Cardiac muscle cell (in vitro differentiated cells and primary cell): Measurements from ENCODE around the gene CD82. TPM values are rescaled to one million over a fixed set of nuclear protein-coding genes. Genes with fewer than 3 reads are reported as not detected.

Experiments
- DNase-seq, 2 donors: peaks; one replicate each; pipeline versions ENCODE4 v3.0.0 to v3.0.0-alpha.2; 2010 to 2017; ENCODE audit warnings: low read depth in 1 of 2, low spot score in 1 of 2
- H3K27ac ChIP-seq: fragments of 200-600 bp; sonication (generic); 2 replicates; pipeline ENCODE4 v1.5.1; 2016
- H3K27me3 ChIP-seq: fragments of 200-600 bp; sonication (generic); 2 replicates; pipeline ENCODE4 v1.6.0; 2016; ENCODE audit warnings: control low read depth
- H3K36me3 ChIP-seq: fragments of 200-600 bp; sonication (generic); 2 replicates; pipeline ENCODE4 v1.5.1; 2016; ENCODE audit warnings: control low read depth
- H3K4me1 ChIP-seq: fragments of 200-600 bp; sonication (generic); 2 replicates; pipeline ENCODE4 v1.8.1; 2017; ENCODE audit warnings: low read depth, mild to moderate bottlenecking, mixed run types
- H3K4me3 ChIP-seq: fragments of 200-600 bp; sonication (generic); 2 replicates; pipeline ENCODE4 v1.5.1; 2016; ENCODE audit warnings: mild to moderate bottlenecking
- H3K9me3 ChIP-seq: fragments of 200-600 bp; sonication (generic); 2 replicates; pipeline ENCODE4 v1.5.1; 2017; ENCODE audit warnings: low read depth, mild to moderate bottlenecking, control low read depth
- polyA plus RNA-seq: library from polyadenylated mRNA; unstranded; fragments of >200 nt; fragmentation: Nextera tagmentation; extraction: Ambion mirVana; gene quantifications from 2 replicates; pipeline ENCODE4 v1.2.1, GENCODE V29; 2016
- total RNA-seq: library from RNA; depleted of rRNA; stranded (reverse); fragments of >200 nt; gene quantifications from 2 replicates; pipeline ENCODE4 v1.2.3, GENCODE V29; 2016
- TF ChIP-seq, protein P1 (sequence below): IDR thresholded peaks from 2 replicates; pipeline ENCODE4 v1.5.1; 2012; ENCODE audit warnings: low read depth, mild to moderate bottlenecking, low read length

The CD82 gene
- total and polyA plus RNA-seq, 2 experiments from 2014 or later, result 14.8 to 33.9 TPM

DNA sequence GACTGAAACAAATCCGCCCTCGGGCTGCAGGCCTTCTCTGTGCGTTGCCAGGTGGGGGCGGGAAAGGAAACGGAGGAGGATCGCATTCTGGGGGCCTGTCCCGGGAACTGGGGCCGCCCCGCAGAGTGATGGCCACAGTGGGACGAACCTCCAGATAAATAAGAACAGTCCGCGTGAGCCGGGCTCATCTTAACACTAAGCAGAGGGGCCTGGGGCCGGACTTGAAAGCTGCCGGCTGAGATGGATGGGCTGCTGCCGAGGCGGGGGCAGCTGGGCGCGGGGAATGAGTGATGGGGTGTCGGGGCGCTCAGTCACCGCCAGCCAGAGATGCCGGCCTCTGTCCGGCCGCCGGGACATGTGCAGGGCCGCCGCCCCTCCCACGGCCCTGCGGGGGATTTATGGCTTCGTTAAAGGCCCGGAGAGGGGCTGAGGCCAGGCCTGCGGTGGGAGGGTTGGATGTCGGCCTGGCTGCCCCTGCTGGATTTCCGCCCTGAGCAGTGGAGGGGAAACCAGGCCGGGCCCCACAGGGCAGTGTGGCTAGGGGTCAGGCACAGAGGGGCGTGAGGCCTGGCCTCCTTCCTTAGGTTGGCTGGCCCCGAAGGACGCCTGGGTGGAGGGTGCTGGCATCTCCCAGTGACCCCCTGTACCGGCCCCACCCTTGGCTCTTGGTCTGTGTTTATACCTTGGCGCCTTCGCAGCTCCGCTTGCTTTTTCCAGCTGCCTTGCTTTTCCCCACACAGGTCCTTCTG lies 45.3 kb upstream of the CD82 start:
- Histone ChIP-seq H3K27me3 (no peaks in the 10 kb centered on the region), H3K4me1 (no peaks in the 10 kb centered on the region), H3K36me3 (no peaks in the 10 kb centered on the region), H3K27ac (no peak overlapping the region), H3K4me3 (no peak overlapping the region), H3K9me3 (no peaks in the 10 kb centered on the region)
- TF ChIP-seq, protein P1, sequence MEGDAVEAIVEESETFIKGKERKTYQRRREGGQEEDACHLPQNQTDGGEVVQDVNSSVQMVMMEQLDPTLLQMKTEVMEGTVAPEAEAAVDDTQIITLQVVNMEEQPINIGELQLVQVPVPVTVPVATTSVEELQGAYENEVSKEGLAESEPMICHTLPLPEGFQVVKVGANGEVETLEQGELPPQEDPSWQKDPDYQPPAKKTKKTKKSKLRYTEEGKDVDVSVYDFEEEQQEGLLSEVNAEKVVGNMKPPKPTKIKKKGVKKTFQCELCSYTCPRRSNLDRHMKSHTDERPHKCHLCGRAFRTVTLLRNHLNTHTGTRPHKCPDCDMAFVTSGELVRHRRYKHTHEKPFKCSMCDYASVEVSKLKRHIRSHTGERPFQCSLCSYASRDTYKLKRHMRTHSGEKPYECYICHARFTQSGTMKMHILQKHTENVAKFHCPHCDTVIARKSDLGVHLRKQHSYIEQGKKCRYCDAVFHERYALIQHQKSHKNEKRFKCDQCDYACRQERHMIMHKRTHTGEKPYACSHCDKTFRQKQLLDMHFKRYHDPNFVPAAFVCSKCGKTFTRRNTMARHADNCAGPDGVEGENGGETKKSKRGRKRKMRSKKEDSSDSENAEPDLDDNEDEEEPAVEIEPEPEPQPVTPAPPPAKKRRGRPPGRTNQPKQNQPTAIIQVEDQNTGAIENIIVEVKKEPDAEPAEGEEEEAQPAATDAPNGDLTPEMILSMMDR, result no peak
- DNase-seq, result peak in 1 of 2 donors; percentile 27

DNA sequence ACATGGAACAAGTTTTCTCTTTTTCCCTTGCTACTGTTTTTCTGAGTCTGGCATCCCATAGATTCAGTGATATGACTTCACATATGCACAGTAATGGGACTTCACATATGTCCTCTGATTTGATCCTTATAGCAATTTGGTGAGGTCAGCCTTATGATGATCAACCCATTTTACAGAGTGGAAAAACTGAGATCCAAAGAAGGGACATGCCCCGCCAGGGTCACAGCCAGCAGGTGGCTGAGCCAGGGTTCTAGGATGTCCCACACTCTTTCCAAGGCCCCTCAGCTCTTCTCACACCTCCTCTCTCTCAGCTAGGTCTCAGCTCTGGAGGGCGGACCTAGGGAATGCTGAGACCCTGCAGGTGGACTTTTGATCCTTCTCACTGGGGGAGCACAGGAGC lies 44.3 kb upstream of the CD82 start:
- no peaks in the 10 kb centered on the region for H3K9me3 ChIP-seq
- DNase-seq, result no peak
- no peaks in the 10 kb centered on the region for H3K4me1 ChIP-seq
- no peaks in the 10 kb centered on the region for H3K36me3 ChIP-seq
- no peak overlapping the region for H3K27ac ChIP-seq
- TF ChIP-seq, protein P1, result no peak
- H3K4me3 ChIP-seq, result no peak overlapping the region
- no peaks in the 10 kb centered on the region for H3K27me3 ChIP-seq

DNA sequence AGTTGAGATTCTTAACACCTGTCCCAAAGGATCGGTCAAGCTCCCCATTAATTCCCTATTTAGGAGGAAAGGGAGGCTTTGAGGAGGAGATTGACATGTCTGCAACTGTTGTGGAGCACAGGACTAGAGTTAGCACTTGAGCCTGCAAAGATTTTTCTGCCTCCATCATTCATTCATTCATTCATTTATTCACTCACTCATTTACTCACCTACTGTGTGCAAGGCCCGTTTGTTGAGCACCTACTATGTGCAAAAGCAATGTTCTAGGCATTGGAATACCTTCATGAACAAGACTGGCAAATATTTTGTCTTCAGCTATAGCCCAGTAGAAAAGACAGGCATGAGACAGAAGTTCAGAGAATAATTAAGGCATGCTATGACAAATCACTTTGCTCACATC lies 43.2 kb upstream of the CD82 start:
- Histone ChIP-seq H3K9me3 (no peaks in the 10 kb centered on the region), H3K27me3 (no peaks in the 10 kb centered on the region), H3K36me3 (no peaks in the 10 kb centered on the region), H3K4me1 (no peaks in the 10 kb centered on the region), H3K27ac (no peak overlapping the region), H3K4me3 (no peak overlapping the region)
- TF ChIP-seq, protein P1, result no peak
- DNase-seq, result no peak

DNA sequence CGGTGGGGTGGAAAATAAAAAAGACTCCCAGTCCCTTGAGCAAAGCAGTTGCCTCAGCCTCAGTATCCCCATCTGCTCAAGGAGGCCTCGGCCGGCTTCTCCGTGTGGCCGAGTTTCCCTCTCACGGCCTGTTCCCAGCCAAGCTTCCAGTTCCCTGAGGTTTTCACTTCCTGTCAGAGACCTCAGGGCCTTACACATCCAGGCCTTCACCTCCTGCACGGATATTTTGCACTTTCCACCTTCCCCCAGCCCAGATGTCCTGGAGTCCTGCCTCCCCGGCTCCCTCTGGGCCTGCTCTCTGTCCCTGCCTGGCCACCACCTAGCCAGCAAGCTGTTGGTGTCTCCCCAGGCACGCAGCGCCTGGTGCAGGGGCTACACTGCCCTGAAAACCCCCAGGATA lies 41.1 kb upstream of the CD82 start:
- Histone ChIP-seq H3K4me3 (no peak overlapping the region), H3K36me3 (no peaks in the 10 kb centered on the region), H3K27ac (no peak overlapping the region), H3K4me1 (no peaks in the 10 kb centered on the region), H3K9me3 (no peaks in the 10 kb centered on the region), H3K27me3 (no peaks in the 10 kb centered on the region)
- DNase-seq, result peak in 1 of 2 donors; percentile 16
- TF ChIP-seq, protein P1, result no peak

DNA sequence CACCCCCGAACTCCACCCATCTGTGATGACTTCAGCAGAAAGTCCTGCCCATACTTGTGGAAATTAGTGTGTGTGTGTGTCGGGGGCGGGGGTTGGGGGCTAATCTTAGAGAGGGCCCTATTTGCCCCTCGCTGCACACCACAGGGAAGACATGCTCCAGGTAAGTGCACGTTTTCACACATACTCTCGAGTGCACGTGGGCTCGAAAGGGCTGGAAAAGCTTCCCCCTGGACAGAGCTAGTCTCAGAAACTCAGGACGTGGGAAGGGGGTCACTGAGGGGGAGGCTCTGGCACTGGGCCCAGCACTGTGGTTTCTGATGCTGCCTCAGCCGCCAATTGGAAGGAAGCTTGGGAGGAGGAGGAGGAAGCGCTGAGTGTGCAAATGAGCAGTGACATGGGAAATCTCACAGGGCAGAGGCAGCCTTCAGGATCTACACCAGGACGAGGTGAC lies 40.7 kb upstream of the CD82 start:
- Histone ChIP-seq H3K4me3 (no peak overlapping the region), H3K9me3 (no peaks in the 10 kb centered on the region), H3K36me3 (no peaks in the 10 kb centered on the region), H3K27ac (no peak overlapping the region), H3K27me3 (no peaks in the 10 kb centered on the region), H3K4me1 (no peaks in the 10 kb centered on the region)
- peak in 1 of 2 donors; percentile 68 for DNase-seq
- TF ChIP-seq, protein P1, result no peak
